Measurements from ENCODE around the gene PALB2.

PALB2 gene

GRCh38 chr16:23581764-23582163 lies 59.3 kb downstream of the PALB2 start:
- DNase-seq (ENCODE audit: low spot score): no peak

- DNase-seq (ENCODE audit: low spot score): no peak
These were observed 60.7 kb downstream of the PALB2 start for GRCh38 chr16:23580391-23580790.

- DNase-seq (ENCODE audit: low spot score): no peak
These were observed 61.7 kb downstream of the PALB2 start for GRCh38 chr16:23579371-23579770.

GRCh38 chr16:23578101-23578830 lies 62.8 kb downstream of the PALB2 start:
- DNase-seq (ENCODE audit: low spot score): no peak

DNA sequence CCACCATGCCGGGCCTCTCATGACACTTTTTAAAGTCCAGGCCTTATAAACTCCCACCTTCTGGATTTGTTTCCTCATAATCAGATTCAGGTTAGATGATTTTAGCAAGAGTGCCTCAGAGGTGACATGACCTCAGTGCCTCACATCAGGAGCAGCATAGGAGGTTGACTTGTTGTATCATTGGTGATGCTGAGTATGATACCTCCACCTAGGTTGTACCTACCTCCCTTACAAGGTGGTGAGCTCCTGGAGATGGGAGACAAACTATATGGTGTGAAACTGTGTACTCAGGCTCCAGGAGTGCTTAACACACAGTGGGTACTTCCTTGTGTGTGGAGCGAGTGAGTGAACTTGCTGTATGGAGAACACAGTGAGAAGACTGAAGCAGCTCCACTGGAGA lies 63.6 kb downstream of the PALB2 start:
- no peak for DNase-seq (ENCODE audit: low spot score)

- no peak for DNase-seq (ENCODE audit: low spot score)
These were observed 65.3 kb downstream of the PALB2 start for GRCh38 chr16:23575834-23576233.

DNA sequence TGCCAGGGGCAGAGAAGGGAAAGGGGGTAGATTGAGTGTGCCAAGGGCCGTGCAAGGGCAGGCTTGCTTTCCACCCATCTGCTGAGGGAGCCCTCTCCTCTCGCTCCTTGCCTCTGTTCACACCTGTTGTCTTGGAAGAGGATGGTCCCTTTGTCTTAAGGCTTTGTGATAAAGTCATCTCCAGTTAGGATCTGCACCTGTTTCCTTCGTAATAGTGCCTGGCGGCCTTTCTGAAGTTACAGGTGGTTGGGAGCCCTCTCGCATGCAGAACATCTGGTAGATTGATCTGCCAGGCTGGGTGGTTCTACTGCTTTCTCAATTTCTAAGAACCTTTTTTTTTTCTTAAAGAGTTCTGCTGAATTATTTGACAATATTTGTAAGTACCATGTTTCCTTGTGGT lies 67.3 kb downstream of the PALB2 start:
- no peak for DNase-seq (ENCODE audit: low spot score)

DNA sequence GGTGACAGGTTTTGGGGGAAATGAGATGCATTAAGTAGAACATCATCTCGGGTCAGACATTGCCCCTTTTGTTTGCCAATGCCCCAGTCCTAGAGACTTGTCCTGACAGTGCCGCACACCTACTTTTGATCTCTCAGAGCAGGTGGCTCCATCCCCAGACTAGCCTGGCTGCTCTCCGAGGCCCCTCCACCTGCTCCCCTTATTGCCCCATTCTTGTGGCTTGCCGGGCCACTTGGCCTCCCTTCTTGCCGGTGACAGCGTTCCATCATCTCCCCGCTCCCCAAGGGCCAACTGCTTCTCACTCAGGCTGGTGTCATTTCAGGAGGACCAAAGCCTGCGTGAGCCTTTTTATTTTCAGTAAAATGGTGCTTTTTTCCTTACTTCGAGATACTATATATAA lies 68.7 kb downstream of the PALB2 start:
- no peak for DNase-seq (ENCODE audit: low spot score)

DNA sequence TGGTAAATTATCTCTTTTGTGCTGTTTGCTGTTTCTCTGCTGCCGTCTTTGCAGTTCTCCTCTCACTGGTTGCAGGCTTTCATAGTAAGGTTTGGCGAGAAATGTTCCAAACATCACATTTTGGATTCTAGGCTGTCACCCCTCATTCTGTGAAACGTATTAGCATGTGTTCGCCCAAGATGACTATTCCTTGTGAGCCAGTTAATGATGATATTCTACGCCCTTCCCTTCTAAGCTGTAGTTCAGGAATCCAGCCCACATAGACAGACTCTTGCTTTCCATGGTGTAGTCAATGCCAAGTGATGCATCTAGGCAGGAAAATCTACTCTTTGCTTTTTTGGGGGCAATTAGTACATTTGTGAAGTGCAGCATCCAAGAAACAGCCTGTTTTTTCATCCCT lies 69.2 kb downstream of the PALB2 start:
- DNase-seq (ENCODE audit: low spot score): no peak

DNA sequence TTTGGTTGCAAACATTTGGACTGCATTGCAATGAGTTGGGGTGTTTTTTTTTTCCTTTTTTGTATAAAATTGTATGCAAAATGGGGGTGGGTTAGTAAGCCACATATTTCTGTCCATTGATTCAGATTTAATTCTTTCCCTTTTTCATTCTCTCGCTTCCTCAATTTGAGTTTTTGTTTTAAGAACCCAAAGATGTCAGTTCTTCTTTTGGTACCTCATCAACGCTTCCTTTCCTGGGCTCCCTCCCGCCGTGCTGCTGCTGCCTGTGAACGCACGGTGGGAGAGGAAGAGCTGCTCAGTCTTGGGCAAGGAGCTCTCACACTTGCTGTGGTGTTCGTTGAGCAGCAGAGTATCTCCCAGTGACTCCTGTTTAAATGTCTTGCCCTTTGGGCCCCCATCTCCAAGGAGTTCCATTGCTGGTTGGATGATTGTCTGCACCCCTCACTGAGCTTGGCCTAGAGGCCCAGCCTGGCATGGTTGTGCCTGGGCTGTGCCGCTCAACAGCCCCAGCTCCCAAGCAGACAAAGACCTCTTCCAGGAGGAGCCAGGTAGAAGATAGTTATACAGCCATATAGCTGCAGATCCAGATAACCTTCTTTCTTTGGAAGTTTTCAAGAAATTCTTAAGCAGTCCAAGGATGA lies 70.0 kb downstream of the PALB2 start:
- DNase-seq (ENCODE audit: low spot score): no peak

DNA sequence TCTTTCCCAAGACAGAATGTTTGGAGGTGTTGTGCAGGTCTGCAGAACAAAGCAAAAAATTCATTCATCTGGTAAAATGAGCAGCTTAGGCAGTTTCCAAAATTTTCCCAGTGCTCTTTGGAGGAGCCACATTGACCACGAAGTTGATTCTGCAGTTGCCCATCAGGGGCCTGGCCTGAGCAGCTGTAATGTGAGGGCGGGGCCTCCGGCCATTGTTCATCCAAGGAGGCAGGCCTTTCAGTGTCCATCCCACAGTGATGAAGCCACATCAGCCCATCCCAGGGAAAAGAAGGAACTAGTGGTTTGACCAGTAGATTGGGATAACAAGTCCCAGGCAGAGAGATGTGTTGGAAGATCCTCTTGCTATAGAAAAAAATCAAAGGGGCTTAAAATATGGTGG lies 73.5 kb downstream of the PALB2 start:
- no peak for DNase-seq (ENCODE audit: low spot score)

GRCh38 chr16:23566724-23567123 lies 74.4 kb downstream of the PALB2 start:
- DNase-seq (ENCODE audit: low spot score): no peak

- no peak for DNase-seq (ENCODE audit: low spot score)
These were observed 76.3 kb downstream of the PALB2 start for GRCh38 chr16:23564575-23565363.

- DNase-seq (ENCODE audit: low spot score): no peak
These were observed 77.9 kb downstream of the PALB2 start for GRCh38 chr16:23563186-23563585.

GRCh38 chr16:23562505-23562904 lies 78.6 kb downstream of the PALB2 start:
- DNase-seq (ENCODE audit: low spot score): no peak

DNA sequence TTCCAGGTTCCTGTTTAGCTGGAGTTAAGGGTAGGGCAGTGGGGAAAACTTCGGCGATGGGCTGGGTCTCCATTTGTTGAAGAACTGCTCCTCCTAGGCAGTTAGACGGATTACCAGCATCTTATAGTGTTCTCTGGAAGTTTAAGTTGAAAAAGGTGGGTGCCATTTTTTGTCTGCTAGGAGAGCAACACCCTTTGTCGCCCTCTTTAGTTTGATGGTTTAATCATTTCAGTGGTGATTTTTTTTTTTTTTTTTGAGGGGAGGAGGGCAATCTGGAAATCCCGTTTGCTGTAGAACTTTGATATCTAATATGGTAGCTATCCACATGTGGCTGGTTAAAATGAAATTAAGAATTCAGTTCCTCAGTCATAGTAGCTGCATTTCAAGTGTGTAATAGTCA lies 79.5 kb downstream of the PALB2 start:
- DNase-seq (ENCODE audit: low spot score): no peak

DNA sequence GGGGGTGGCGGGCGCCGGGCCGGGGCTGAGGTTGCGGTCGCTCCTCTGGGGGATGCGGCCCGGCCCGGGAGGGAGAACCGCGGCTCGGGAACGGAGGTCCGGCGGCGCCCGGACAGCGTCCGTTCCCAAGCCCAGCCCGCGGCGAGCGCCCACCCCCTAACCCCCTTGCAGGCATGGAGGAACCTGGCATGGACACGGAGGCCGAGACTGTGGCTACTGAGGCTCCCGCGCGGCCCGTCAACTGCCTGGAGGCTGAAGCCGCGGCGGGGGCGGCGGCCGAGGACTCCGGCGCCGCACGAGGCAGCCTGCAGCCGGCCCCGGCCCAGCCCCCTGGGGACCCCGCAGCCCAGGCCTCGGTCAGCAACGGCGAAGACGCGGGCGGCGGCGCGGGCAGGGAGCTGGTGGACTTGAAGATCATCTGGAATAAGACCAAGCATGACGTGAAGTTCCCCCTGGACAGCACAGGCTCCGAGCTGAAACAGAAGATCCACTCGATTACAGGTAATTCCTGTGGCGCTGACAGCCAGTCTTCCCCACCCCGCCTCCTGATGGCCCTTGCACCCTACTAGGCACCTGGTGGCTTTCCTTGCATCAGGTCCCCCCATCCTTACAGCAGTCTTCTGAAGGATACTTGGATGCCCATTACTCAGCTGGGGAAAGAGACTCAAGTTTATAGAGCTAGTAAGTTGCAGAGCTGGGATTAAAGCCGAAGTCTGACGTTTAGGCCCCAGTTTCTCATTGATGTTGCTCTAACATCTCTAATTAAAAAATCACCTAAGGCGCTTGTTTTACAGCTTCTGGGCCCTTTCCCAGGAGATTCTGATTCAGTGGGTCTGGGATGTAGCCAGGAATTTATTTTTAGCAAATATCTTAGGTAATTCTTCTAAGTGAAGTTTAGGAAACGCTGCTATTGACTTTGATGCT lies 83.1 kb downstream of the PALB2 start:
- peak; percentile 11 for DNase-seq (ENCODE audit: low spot score)

DNA sequence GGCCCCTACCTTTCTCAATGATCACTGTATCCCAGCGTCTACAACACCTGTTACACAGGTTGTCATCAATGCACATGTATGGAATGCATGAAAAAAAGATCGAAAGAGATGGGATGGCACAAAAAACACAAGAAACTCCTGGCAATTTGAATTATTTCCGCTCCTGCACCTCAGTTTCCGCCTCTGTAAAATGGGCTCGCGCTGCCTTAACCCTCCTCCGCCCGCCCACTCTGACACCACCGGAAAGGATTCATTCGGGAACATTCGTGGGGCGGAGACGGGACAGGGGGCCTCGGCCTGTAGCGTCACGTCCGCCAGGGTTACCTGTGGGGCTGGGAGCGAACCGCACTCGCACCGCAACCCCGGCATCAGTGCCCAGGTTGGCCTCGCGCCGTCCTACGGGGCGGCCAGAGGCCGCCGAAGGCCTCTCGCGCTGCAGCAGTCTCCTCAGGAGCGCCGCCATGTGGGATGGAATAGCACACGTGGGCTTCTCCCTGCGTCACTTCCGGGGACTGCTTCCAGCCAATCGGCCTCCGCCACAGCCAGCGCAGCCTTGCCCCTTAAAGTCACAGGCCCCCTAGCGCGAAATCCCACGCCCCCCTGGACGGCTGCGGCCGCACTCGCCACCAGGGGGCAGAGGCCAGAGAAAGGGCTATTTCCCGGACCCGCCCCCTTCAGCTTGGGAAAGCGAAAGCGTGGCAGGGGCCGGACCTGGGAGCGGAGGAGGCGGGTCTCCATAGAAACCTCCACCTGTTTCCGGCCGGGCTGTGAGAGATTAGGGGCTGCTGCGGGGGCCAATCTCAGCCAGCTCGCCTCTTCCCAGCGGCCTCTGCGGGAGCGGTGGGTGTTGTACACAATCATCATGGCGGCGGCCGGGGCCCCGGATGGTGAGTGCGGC lies 84.0 kb downstream of the PALB2 start, which contains the start of the genes EARS2 and UBFD1:
TSS of gene EARS2 (minus strand) at position 470 of the 898 bp plus-strand sequence. CDS start at position 463, 7 bp downstream.
TSS of gene UBFD1 (plus strand) at position 847 of the 898 bp plus-strand sequence. CDS start at position 863, 16 bp downstream.
- DNase-seq (ENCODE audit: low spot score): peak; percentile 98

- DNase-seq (ENCODE audit: low spot score): no peak
These were observed 86.6 kb downstream of the PALB2 start for GRCh38 chr16:23554536-23554935.

All from hepatic stellate cell (primary cell).